ENCODE results near the gene KLHL13. TPM values are rescaled to one million over a fixed set of nuclear protein-coding genes. Genes with fewer than 3 reads are reported as not detected.
A peak's percentile ranks its signal among the peaks of the same experiment; 100 is the strongest.
"Not testable (repeated sequence)": the region's sequence is repeated elsewhere in the genome, so short reads cannot be mapped to it uniquely, and the experiment has no call there.

KLHL13 gene
- total RNA-seq, 1 donor from 2014 or later: 1.8 TPM

GRCh38 chrX:117973110-117973807 is 143.4 kb downstream of the KLHL13 start:
- H3K4me3 ChIP-seq (ENCODE audit: low read depth, low read length): no peak overlapping the region
- FAIRE-seq (no peak), DNase-seq (ENCODE audit: low read depth) (no peak)
- TF ChIP-seq CTCF (IDR thresholded peaks at IDR 0.05; ENCODE audit: insufficient read depth, low read length, severe bottlenecking): no peak
- no peaks in the 10 kb centered on the region for H3K27me3 ChIP-seq (ENCODE audit: control insufficient read depth, insufficient read depth, low read length)
- H3K36me3 ChIP-seq (ENCODE audit: control insufficient read depth, insufficient read depth, low read length): no peaks in the 10 kb centered on the region

GRCh38 chrX:117972711-117973109 is 143.9 kb downstream of the KLHL13 start:
- FAIRE-seq: no peak
- TF ChIP-seq CTCF (IDR thresholded peaks at IDR 0.05; ENCODE audit: insufficient read depth, low read length, severe bottlenecking): no peak
- Histone ChIP-seq H3K27me3 (ENCODE audit: control insufficient read depth, insufficient read depth, low read length) (no peaks in the 10 kb centered on the region), H3K4me3 (ENCODE audit: low read depth, low read length) (no peak overlapping the region), H3K36me3 (ENCODE audit: control insufficient read depth, insufficient read depth, low read length) (no peaks in the 10 kb centered on the region)
- no peak for DNase-seq (ENCODE audit: low read depth)

GRCh38 chrX:117969782-117970181 is 146.8 kb downstream of the KLHL13 start:
- no peak for TF ChIP-seq CTCF (IDR thresholded peaks at IDR 0.05; ENCODE audit: insufficient read depth, low read length, severe bottlenecking)
- FAIRE-seq (no peak), DNase-seq (ENCODE audit: low read depth) (no peak)
- no peak overlapping the region for H3K4me3 ChIP-seq (ENCODE audit: low read depth, low read length)
- no peaks in the 10 kb centered on the region for H3K27me3 ChIP-seq (ENCODE audit: control insufficient read depth, insufficient read depth, low read length)
- H3K36me3 ChIP-seq (ENCODE audit: control insufficient read depth, insufficient read depth, low read length): no peaks in the 10 kb centered on the region

- no peak for FAIRE-seq
These were observed 147.3 kb downstream of the KLHL13 start for GRCh38 chrX:117969328-117969727.

GRCh38 chrX:117959045-117959444 is 157.6 kb downstream of the KLHL13 start:
- no peak for FAIRE-seq
- DNase-seq (ENCODE audit: low read depth): no peak
- Histone ChIP-seq H3K36me3 (ENCODE audit: control insufficient read depth, insufficient read depth, low read length) (no peaks in the 10 kb centered on the region), H3K4me3 (ENCODE audit: low read depth, low read length) (no peak overlapping the region), H3K27me3 (ENCODE audit: control insufficient read depth, insufficient read depth, low read length) (no peaks in the 10 kb centered on the region)
- no peak for TF ChIP-seq CTCF (IDR thresholded peaks at IDR 0.05; ENCODE audit: insufficient read depth, low read length, severe bottlenecking)

More at GRCh38 chrX:117969328-117969727, 147.3 kb downstream of the KLHL13 start:
- no peaks in the 10 kb centered on the region for H3K27me3 ChIP-seq (ENCODE audit: control insufficient read depth, insufficient read depth, low read length)
- no peak for TF ChIP-seq CTCF (IDR thresholded peaks at IDR 0.05; ENCODE audit: insufficient read depth, low read length, severe bottlenecking)
- no peak overlapping the region for H3K4me3 ChIP-seq (ENCODE audit: low read depth, low read length)
- DNase-seq (ENCODE audit: low read depth): no peak
- no peaks in the 10 kb centered on the region for H3K36me3 ChIP-seq (ENCODE audit: control insufficient read depth, insufficient read depth, low read length)

GRCh38 chrX:117957128-117957527 is 159.5 kb downstream of the KLHL13 start:
- Histone ChIP-seq H3K27me3 (ENCODE audit: control insufficient read depth, insufficient read depth, low read length) (no peaks in the 10 kb centered on the region), H3K4me3 (ENCODE audit: low read depth, low read length) (no peak overlapping the region), H3K36me3 (ENCODE audit: control insufficient read depth, insufficient read depth, low read length) (no peaks in the 10 kb centered on the region)
- FAIRE-seq (no peak), DNase-seq (ENCODE audit: low read depth) (peak; percentile 68)
- no peak for TF ChIP-seq CTCF (IDR thresholded peaks at IDR 0.05; ENCODE audit: insufficient read depth, low read length, severe bottlenecking)

GRCh38 chrX:117939296-117939695 is 177.3 kb downstream of the KLHL13 start:
- not testable (repeated sequence) for H3K27me3 ChIP-seq (ENCODE audit: control insufficient read depth, insufficient read depth, low read length); FAIRE-seq; H3K4me3 ChIP-seq (ENCODE audit: low read depth, low read length); H3K36me3 ChIP-seq (ENCODE audit: control insufficient read depth, insufficient read depth, low read length)
- peak; percentile 5 for DNase-seq (ENCODE audit: low read depth)

All from bronchial epithelial cell (primary cell).